ENCODE measurements around the gene THSD7B. TPM values are rescaled to one million over a fixed set of nuclear protein-coding genes. Genes with fewer than 3 reads are reported as not detected.

The THSD7B gene
- total and polyA plus RNA-seq, 7 experiments from 2014 or later, result not detected

DNA sequence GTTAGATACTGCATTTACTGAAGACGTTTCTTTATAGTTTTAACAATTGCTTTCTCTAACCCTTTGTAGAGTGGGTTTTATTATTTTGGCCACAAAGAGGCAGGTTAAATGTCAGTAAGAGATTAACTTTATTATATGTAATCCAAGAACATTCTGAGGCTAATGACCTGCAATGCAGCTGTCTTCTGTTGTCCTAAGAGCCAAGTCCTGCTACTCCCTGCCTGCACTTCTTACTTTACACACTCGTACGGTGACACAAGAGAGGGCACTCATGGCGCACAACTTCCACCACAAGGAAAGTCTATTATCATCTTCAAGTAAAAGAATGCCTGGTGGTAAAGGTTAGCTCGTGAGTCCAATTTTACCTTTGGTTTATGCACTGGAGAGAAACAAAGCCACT lies 727.9 kb downstream of the THSD7B start:
- H3K4me3 ChIP-seq (ENCODE audit: low read length), result no peak overlapping the region
- H3K27ac ChIP-seq (ENCODE audit: low read depth, low read length), result no peak overlapping the region
- H3K9me3 ChIP-seq (ENCODE audit: control insufficient read depth in 2 of 3, low read length in 3 of 3), result no peaks in the 10 kb centered on the region
- H3K9me3 Mint-ChIP-seq, result peaks cover 0 to 11% (median 1%) of the 10 kb centered on the region in 11 donors
- ATAC-seq, result no peak
- no peak overlapping the region for H3K4me3 Mint-ChIP-seq
- H3K4me1 Mint-ChIP-seq, result no peaks in the 10 kb centered on the region
- ChIA-PET POLR2A (no interaction called here), CTCF (no interaction called here)
- H3K27me3 Mint-ChIP-seq, result no peaks in the 10 kb centered on the region
- intact Hi-C loops (cut with micrococcal nuclease), result no loop called here
- H3K36me3 Mint-ChIP-seq, result no peaks in the 10 kb centered on the region
- DNase-seq, result no peak
- H3K27me3 ChIP-seq (ENCODE audit: control insufficient read depth in 2 of 2, insufficient read depth in 2 of 2, low read length in 2 of 2), result no peaks in the 10 kb centered on the region
- no peaks in the 10 kb centered on the region for H3K36me3 ChIP-seq (ENCODE audit: control insufficient read depth in 2 of 3, insufficient read depth in 3 of 3, low read length in 3 of 3)
- no peak overlapping the region for H3K27ac Mint-ChIP-seq
- no peaks in the 10 kb centered on the region for H3K4me1 ChIP-seq (ENCODE audit: control insufficient read depth in 2 of 2, insufficient read depth in 2 of 2, low read length in 2 of 2)

DNA sequence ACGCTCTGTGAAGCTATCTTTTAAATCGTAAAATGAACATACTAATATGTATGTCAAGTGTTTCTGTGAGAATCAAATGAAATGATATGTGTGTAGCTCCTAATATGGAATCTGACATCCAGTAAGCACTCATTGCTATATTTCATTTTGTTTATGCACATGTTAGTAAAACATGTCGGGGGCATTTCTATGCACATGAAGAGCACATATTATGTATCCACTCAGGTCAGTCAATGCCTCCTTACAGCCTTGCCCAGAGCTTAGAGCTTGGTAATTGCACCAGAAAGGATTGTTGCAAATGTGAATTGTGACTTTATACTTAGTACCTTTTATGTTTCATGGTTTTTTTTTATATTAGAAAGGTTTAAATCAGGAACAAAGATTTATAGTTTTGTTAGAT lies 735.3 kb downstream of the THSD7B start:
- POLR2A ChIA-PET, result no interaction called here
- Histone ChIP-seq H3K4me3 (ENCODE audit: low read length) (no peak overlapping the region), H3K27ac (ENCODE audit: low read depth, low read length) (no peak overlapping the region), H3K36me3 (ENCODE audit: control insufficient read depth in 2 of 3, insufficient read depth in 3 of 3, low read length in 3 of 3) (no peaks in the 10 kb centered on the region), H3K9me3 (ENCODE audit: control insufficient read depth in 2 of 3, low read length in 3 of 3) (no peaks in the 10 kb centered on the region), H3K4me1 (ENCODE audit: control insufficient read depth in 2 of 2, insufficient read depth in 2 of 2, low read length in 2 of 2) (no peaks in the 10 kb centered on the region), H3K27me3 (ENCODE audit: control insufficient read depth in 2 of 2, insufficient read depth in 2 of 2, low read length in 2 of 2) (no peaks in the 10 kb centered on the region)
- H3K4me3 Mint-ChIP-seq, result no peak overlapping the region
- no peaks in the 10 kb centered on the region for H3K27me3 Mint-ChIP-seq
- no peaks in the 10 kb centered on the region for H3K4me1 Mint-ChIP-seq
- intact Hi-C loops (cut with micrococcal nuclease), result no loop called here
- CTCF ChIA-PET, result no interaction called here
- H3K9me3 Mint-ChIP-seq, result peaks cover 0 to 5% (median 2%) of the 10 kb centered on the region in 11 donors
- H3K27ac Mint-ChIP-seq, result no peak overlapping the region
- ATAC-seq, result no peak
- no peaks in the 10 kb centered on the region for H3K36me3 Mint-ChIP-seq
- DNase-seq, result no peak

DNA sequence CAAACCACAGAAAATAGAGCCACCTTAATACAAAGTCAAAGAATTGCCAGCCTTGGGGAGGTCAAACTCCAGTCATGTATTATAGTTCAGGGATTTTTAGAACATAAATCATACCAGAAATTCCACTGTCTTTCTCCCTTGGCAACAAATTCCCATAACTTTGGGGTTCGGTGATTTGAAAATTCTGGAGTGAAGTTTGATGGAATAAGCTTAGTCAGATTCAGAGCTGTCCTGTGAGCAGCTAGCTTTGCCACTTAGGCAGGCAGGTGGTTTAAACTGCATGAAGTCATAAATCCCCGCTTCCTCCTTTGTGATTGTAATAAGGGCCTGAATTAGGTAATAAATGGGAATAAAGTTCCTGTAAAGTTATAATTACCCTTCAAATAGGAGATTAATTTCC lies 741.9 kb downstream of the THSD7B start:
- Histone ChIP-seq H3K27me3 (ENCODE audit: control insufficient read depth in 2 of 2, insufficient read depth in 2 of 2, low read length in 2 of 2) (no peaks in the 10 kb centered on the region), H3K27ac (ENCODE audit: low read depth, low read length) (no peak overlapping the region), H3K4me3 (ENCODE audit: low read length) (no peak overlapping the region), H3K9me3 (ENCODE audit: control insufficient read depth in 2 of 3, low read length in 3 of 3) (no peaks in the 10 kb centered on the region), H3K4me1 (ENCODE audit: control insufficient read depth in 2 of 2, insufficient read depth in 2 of 2, low read length in 2 of 2) (no peaks in the 10 kb centered on the region), H3K36me3 (ENCODE audit: control insufficient read depth in 2 of 3, insufficient read depth in 3 of 3, low read length in 3 of 3) (no peaks in the 10 kb centered on the region)
- Mint-ChIP-seq H3K4me1 (no peaks in the 10 kb centered on the region), H3K9me3 (peaks cover 0 to 5% (median 2%) of the 10 kb centered on the region in 11 donors), H3K36me3 (no peaks in the 10 kb centered on the region), H3K4me3 (no peak overlapping the region), H3K27me3 (no peaks in the 10 kb centered on the region), H3K27ac (no peak overlapping the region)
- ChIA-PET POLR2A (no interaction called here), CTCF (no interaction called here)
- DNase-seq (no peak), ATAC-seq (no peak)
- intact Hi-C loops (cut with micrococcal nuclease), result no loop called here

DNA sequence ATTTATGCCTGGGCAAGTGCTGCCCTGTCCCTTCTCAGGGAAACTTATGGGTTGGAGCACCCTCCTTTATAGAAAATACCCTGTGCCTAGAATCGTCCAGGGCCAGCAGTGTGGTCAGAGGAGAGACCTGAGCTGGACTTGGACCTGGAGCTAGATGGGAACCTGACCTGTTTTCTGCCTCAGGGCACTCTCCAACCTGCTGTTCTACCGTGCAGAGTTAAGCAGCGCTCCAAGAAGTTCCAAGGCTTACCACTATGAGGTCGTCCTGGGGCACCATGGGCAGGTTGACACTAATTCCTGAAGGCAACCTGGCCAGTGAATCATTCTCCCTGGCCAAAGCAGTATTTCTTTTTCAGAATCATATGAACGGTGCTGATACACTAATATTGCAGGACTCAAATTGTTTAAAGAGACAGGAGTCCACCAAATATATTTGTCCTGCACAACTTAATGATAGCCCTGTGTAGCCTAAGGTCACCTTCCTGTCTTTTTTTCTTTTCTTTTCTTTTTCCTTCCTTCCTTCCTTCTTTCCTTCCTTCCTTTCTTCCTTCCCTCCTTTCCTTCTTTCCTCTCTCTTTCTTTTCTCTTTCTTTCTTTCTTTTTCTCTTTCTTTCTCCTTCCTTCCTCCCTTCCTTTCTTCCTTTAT lies 743.5 kb downstream of the THSD7B start:
- POLR2A ChIA-PET, result no interaction called here
- intact Hi-C loops (cut with micrococcal nuclease), result no loop called here
- H3K4me3 Mint-ChIP-seq, result no peak overlapping the region

DNA sequence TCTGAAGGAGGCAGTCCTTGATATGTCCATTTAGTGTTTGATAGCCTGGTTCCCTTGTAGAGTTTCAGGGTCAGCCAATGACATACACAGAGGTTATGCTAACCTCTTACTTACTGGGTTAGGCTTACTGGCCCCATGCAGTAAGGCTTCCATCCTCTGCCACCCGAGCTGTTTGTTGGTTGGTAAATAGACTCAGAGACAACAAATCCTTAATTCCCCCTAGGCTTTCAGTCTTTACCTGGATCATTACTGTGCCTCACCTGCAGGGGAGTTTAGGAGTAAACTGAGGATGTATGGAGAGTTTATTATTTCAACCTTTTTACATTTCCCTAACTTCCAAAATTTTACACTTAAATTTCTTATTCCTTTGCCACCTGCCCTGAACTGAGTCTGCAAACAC lies 746.2 kb downstream of the THSD7B start:
- no peaks in the 10 kb centered on the region for H3K27me3 Mint-ChIP-seq
- no peaks in the 10 kb centered on the region for H3K4me1 ChIP-seq (ENCODE audit: control insufficient read depth in 2 of 2, insufficient read depth in 2 of 2, low read length in 2 of 2)
- no peak overlapping the region for H3K4me3 ChIP-seq (ENCODE audit: low read length)
- no peak for ATAC-seq
- H3K27ac Mint-ChIP-seq, result no peak overlapping the region
- ChIA-PET POLR2A (no interaction called here), CTCF (no interaction called here)
- no peaks in the 10 kb centered on the region for H3K27me3 ChIP-seq (ENCODE audit: control insufficient read depth in 2 of 2, insufficient read depth in 2 of 2, low read length in 2 of 2)
- H3K4me3 Mint-ChIP-seq, result no peak overlapping the region
- peaks cover 0 to 5% (median 0%) of the 10 kb centered on the region in 11 donors for H3K9me3 Mint-ChIP-seq
- H3K4me1 Mint-ChIP-seq, result no peaks in the 10 kb centered on the region
- no peak overlapping the region for H3K27ac ChIP-seq (ENCODE audit: low read depth, low read length)
- no peak for DNase-seq
- no peaks in the 10 kb centered on the region for H3K36me3 Mint-ChIP-seq
- no peaks in the 10 kb centered on the region for H3K36me3 ChIP-seq (ENCODE audit: control insufficient read depth in 2 of 3, insufficient read depth in 3 of 3, low read length in 3 of 3)
- no peaks in the 10 kb centered on the region for H3K9me3 ChIP-seq (ENCODE audit: control insufficient read depth in 2 of 3, low read length in 3 of 3)
- intact Hi-C loops (cut with micrococcal nuclease), result no loop called here

More for the DNA sequence above, 743.5 kb downstream of the THSD7B start:
- no peak overlapping the region for H3K27ac Mint-ChIP-seq
- H3K36me3 Mint-ChIP-seq, result no peaks in the 10 kb centered on the region
- CTCF ChIA-PET, result no interaction called here
- H3K9me3 Mint-ChIP-seq, result peaks cover 0 to 5% (median 2%) of the 10 kb centered on the region in 11 donors
- Histone ChIP-seq H3K9me3 (ENCODE audit: control insufficient read depth in 2 of 3, low read length in 3 of 3) (no peaks in the 10 kb centered on the region), H3K4me3 (ENCODE audit: low read length) (no peak overlapping the region), H3K36me3 (ENCODE audit: control insufficient read depth in 2 of 3, insufficient read depth in 3 of 3, low read length in 3 of 3) (no peaks in the 10 kb centered on the region), H3K4me1 (ENCODE audit: control insufficient read depth in 2 of 2, insufficient read depth in 2 of 2, low read length in 2 of 2) (no peaks in the 10 kb centered on the region), H3K27me3 (ENCODE audit: control insufficient read depth in 2 of 2, insufficient read depth in 2 of 2, low read length in 2 of 2) (no peaks in the 10 kb centered on the region), H3K27ac (ENCODE audit: low read depth, low read length) (no peak overlapping the region)
- H3K27me3 Mint-ChIP-seq, result no peaks in the 10 kb centered on the region
- ATAC-seq (no peak), DNase-seq (no peak)
- no peaks in the 10 kb centered on the region for H3K4me1 Mint-ChIP-seq

GRCh38 chr2:137521653-137522619 lies 756.6 kb downstream of the THSD7B start:
- POLR2A ChIA-PET, result no interaction called here
- intact Hi-C loops (cut with micrococcal nuclease), result no loop called here

GRCh38 chr2:137522620-137523011 lies 757.3 kb downstream of the THSD7B start:
- Histone ChIP-seq H3K4me3 (ENCODE audit: low read length) (no peak overlapping the region), H3K27ac (ENCODE audit: low read depth, low read length) (no peak overlapping the region), H3K27me3 (ENCODE audit: control insufficient read depth in 2 of 2, insufficient read depth in 2 of 2, low read length in 2 of 2) (no peaks in the 10 kb centered on the region), H3K36me3 (ENCODE audit: control insufficient read depth in 2 of 3, insufficient read depth in 3 of 3, low read length in 3 of 3) (no peaks in the 10 kb centered on the region), H3K4me1 (ENCODE audit: control insufficient read depth in 2 of 2, insufficient read depth in 2 of 2, low read length in 2 of 2) (no peaks in the 10 kb centered on the region), H3K9me3 (ENCODE audit: control insufficient read depth in 2 of 3, low read length in 3 of 3) (no peaks in the 10 kb centered on the region)
- Mint-ChIP-seq H3K36me3 (no peaks in the 10 kb centered on the region), H3K27me3 (no peaks in the 10 kb centered on the region), H3K4me3 (no peak overlapping the region), H3K27ac (no peak overlapping the region), H3K9me3 (peaks cover 0 to 4% (median 0%) of the 10 kb centered on the region in 11 donors), H3K4me1 (no peaks in the 10 kb centered on the region)
- POLR2A ChIA-PET, result no interaction called here
- intact Hi-C loops (cut with micrococcal nuclease), result no loop called here
- CTCF ChIA-PET, result no interaction called here
- no peak for ATAC-seq
- DNase-seq, result no peak

More at GRCh38 chr2:137521653-137522619, 756.6 kb downstream of the THSD7B start:
- no peak for ATAC-seq
- no peaks in the 10 kb centered on the region for H3K27me3 ChIP-seq (ENCODE audit: control insufficient read depth in 2 of 2, insufficient read depth in 2 of 2, low read length in 2 of 2)
- Mint-ChIP-seq H3K27me3 (no peaks in the 10 kb centered on the region), H3K36me3 (no peaks in the 10 kb centered on the region), H3K4me3 (no peak overlapping the region), H3K9me3 (peaks cover 0 to 2% (median 0%) of the 10 kb centered on the region in 11 donors), H3K27ac (no peak overlapping the region), H3K4me1 (no peaks in the 10 kb centered on the region)
- CTCF ChIA-PET, result no interaction called here
- no peaks in the 10 kb centered on the region for H3K9me3 ChIP-seq (ENCODE audit: control insufficient read depth in 2 of 3, low read length in 3 of 3)
- no peak overlapping the region for H3K27ac ChIP-seq (ENCODE audit: low read depth, low read length)
- H3K4me3 ChIP-seq (ENCODE audit: low read length), result no peak overlapping the region
- DNase-seq, result no peak
- no peaks in the 10 kb centered on the region for H3K36me3 ChIP-seq (ENCODE audit: control insufficient read depth in 2 of 3, insufficient read depth in 3 of 3, low read length in 3 of 3)
- no peaks in the 10 kb centered on the region for H3K4me1 ChIP-seq (ENCODE audit: control insufficient read depth in 2 of 2, insufficient read depth in 2 of 2, low read length in 2 of 2)
